ENCODE measurements around the gene CARD11. TPM values are rescaled to one million over a fixed set of nuclear protein-coding genes. Genes with fewer than 3 reads are reported as not detected.

The CARD11 gene
- total and polyA plus RNA-seq, 2 of the 13 experiments (the other 11 are each of a cell fraction or from before 2014, with no cell fraction given): 0.04 TPM; not detected in 1

DNA sequence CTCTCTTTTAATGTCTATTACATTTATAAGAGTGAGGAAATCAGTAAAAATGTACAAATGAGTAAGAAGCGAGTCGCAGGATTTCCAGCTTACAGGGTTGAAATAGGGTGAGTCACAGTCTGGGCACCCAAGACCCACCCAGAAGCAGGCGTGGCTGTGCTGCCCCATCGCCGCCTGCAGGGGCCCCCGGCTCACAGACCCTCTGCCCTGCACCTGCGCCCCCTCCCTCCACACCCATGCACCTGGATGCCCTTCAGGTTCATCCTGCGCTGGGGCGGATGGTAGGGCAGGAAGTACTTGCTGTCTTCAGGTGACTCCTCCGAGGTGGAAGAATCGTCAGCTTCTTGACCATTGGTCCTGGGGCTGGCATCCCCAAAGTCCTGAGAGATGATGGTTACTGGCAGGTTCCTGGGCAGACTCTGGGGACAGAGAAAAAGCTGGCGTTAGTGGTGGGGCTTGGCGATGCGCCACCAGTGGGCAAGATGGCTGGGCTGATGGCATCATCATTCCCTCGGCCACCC lies 109.4 kb downstream of the CARD11 start:
- 30% methylated on average over 10 of the region's 15 CpGs for WGBS (ENCODE audit: low lambda C conversion rate)
- FAIRE-seq: no peak
- peaks cover 9 to 33% of the 10 kb centered on the region in 2 experiments for H3K27me3 ChIP-seq (ENCODE audit: control insufficient read depth in 1 of 2, insufficient read depth in 2 of 2, low read length in 2 of 2)
- H3K9me3 ChIP-seq (ENCODE audit: low read length): no peaks in the 10 kb centered on the region
- no peaks in the 10 kb centered on the region for H3K4me1 ChIP-seq (ENCODE audit: insufficient read depth, low read length)
- intact Hi-C loops (cut with micrococcal nuclease; ENCODE audit: unreplicated experiment): no loop called here
- in situ Hi-C loops (cut with HindIII; ENCODE audit: extremely low pct_ligation_motif_present, low pct_unique_long_range_greater_than_20kb): no loop called here
- ChIA-PET CTCF (ENCODE audit: low intra/inter-chr PET ratio, low total read pairs) (no interaction called here), POLR2A (no interaction called here)
- BruUV-seq (replicated peaks): no TSS peak
- no peak overlapping the region for H3K27ac ChIP-seq (ENCODE audit: extremely low read length, insufficient read depth, low read length)
- H2AFZ ChIP-seq (ENCODE audit: low read length): no peak overlapping the region
- H3K36me3 ChIP-seq (replicated peaks in 1 of 2; ENCODE audit: control insufficient read depth in 1 of 2, insufficient read depth in 2 of 2, low read length in 2 of 2): no peaks in the 10 kb centered on the region
- no peak for DNase-seq (ENCODE audit: low spot score)
- no peak overlapping the region for H3K4me3 ChIP-seq (replicated peaks in 1 of 3; ENCODE audit: insufficient read depth in 1 of 3, low read depth in 2 of 3, low read length in 3 of 3)
- no peak for ATAC-seq
- H4K20me1 ChIP-seq (ENCODE audit: insufficient read depth, low read length): no peaks in the 10 kb centered on the region
- TF ChIP-seq ZFP1 (CRISPR knock-in tag; IDR thresholded peaks at IDR 0.05) (no peak), ZNF430 (CRISPR knock-in tag; IDR thresholded peaks at IDR 0.05) (no peak)
- TF ChIP-seq, protein P1, sequence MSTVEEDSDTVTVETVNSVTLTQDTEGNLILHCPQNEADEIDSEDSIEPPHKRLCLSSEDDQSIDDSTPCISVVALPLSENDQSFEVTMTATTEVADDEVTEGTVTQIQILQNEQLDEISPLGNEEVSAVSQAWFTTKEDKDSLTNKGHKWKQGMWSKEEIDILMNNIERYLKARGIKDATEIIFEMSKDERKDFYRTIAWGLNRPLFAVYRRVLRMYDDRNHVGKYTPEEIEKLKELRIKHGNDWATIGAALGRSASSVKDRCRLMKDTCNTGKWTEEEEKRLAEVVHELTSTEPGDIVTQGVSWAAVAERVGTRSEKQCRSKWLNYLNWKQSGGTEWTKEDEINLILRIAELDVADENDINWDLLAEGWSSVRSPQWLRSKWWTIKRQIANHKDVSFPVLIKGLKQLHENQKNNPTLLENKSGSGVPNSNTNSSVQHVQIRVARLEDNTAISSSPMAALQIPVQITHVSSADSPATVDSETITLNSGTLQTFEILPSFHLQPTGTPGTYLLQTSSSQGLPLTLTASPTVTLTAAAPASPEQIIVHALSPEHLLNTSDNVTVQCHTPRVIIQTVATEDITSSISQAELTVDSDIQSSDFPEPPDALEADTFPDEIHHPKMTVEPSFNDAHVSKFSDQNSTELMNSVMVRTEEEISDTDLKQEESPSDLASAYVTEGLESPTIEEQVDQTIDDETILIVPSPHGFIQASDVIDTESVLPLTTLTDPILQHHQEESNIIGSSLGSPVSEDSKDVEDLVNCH (CRISPR knock-in tag; IDR thresholded peaks at IDR 0.05): no peak
- TF ChIP-seq, protein P2, sequence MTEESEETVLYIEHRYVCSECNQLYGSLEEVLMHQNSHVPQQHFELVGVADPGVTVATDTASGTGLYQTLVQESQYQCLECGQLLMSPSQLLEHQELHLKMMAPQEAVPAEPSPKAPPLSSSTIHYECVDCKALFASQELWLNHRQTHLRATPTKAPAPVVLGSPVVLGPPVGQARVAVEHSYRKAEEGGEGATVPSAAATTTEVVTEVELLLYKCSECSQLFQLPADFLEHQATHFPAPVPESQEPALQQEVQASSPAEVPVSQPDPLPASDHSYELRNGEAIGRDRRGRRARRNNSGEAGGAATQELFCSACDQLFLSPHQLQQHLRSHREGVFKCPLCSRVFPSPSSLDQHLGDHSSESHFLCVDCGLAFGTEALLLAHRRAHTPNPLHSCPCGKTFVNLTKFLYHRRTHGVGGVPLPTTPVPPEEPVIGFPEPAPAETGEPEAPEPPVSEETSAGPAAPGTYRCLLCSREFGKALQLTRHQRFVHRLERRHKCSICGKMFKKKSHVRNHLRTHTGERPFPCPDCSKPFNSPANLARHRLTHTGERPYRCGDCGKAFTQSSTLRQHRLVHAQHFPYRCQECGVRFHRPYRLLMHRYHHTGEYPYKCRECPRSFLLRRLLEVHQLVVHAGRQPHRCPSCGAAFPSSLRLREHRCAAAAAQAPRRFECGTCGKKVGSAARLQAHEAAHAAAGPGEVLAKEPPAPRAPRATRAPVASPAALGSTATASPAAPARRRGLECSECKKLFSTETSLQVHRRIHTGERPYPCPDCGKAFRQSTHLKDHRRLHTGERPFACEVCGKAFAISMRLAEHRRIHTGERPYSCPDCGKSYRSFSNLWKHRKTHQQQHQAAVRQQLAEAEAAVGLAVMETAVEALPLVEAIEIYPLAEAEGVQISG (CRISPR knock-in tag; IDR thresholded peaks at IDR 0.05): no peak
- H3K4me2 ChIP-seq (ENCODE audit: low read depth, low read length): no peak overlapping the region
- H3K9ac ChIP-seq (ENCODE audit: insufficient read depth, low read depth, low read length): no peak overlapping the region
- no peaks in the 10 kb centered on the region for H3K79me2 ChIP-seq (ENCODE audit: insufficient read depth, low read length)
